Stimulated activated CD4-positive, alpha-beta T cell treated with anti-CD3 and anti-CD28 coated beads, TNF-alpha, amount 100 ng/mL, for 24 hours (primary cell): ENCODE data around the gene PKM.

ENCODE experiments used
- DNase-seq, 3 experiments: peaks; one replicate each; pipeline ENCODE4 v3.0.0-alpha.2; 2020; ENCODE audit warnings: low read depth in 3 of 3

PKM gene

GRCh38 chr15:72235298-72235697, 4.3 kb upstream of the PKM start:
- DNase-seq = no peak

DNA sequence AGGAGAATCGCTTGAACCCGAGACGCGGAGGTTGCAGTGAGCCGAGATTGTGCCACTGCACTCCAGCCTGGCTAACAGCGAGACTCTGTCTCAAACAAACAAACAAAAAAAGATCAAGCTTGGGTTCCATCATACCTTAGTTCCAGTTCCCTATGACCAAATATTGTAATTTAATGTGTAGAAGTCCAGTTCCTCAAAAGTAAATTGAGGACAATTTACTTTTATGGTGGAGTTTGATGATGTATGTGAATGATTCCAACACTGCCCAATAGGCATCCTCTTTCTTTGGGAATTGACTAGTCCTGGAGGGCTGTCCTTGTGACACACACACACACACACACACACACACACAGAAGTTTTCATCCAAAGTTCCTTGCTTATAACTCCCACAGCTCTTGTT, 2.8 kb upstream of the PKM start:
- DNase-seq = no peak

DNA sequence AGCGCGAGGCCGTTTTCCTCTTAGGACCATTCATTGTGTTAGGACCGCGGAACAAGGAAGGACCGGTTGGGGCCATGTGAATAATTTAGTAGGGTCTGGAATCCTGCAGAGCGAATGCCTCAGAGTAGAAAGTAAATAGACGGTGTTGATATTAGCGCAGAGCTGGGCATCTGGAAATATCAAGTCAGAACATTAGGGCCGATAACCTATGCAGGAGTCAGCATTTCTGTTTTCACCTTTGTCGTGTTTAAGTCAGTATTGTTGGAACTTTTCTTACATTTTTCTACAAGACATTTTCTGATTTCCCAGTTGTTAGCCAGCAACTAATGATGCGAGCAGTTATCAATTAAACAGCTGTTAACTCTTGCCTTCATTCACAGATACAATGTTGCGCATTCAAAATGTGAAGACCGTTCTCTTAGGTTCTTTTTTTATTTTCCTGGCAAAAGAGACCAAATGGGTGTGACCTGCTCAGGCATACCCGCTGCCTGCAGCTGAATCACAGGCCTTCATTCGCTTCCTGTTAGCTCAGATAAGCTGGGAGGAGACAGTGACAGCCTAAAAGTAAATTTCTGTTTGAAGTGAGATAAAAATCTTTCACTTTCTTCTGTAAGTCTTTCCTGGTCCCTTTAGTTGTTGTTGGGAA, 966 bp upstream of the PKM start:
- DNase-seq = peak in 1 of 3 experiments; percentile 38

DNA sequence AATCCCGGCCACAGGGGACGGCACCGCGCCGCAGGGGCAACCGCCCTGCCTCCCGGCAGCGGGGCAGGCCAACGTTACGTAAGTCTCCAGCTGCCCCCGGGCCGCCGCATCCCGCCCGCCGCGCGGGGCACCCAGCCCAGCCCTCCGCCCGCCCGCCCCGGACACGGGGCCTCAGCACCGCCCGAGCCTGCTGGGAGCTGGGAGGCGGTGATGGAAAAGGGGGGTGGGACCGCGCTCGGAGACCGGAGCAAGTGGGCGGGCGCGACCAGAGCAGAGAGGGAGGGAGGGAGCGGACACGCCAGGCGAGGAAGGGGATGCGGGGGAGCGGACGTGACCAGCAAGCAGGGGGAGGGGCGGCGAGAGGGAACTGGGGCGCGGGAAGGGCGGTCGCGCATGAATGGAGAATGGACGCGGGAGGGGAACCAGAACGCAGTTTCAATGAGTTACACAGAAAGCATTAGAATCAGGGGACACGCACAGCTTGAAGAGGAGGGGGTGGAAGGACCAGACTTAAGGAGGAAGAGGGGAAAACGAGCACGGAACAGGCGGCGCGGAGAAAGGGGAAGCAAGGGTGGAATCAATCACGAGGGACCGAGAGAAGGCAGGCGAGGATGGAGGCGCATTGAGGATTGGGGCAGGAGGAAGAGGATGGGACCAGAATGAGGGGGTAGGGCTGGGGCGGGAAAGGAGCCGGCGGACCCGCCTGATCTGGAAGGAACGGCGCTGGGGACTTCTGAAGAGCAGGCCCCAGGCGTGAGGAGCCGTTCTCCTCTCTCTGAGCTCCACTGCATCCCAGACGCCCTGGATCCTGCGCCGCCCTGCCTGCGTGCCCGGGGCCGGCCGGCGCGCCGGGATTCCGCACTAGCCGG, 559 bp downstream of the PKM start:
- DNase-seq = peak; percentile 67 to 96 (median 78)

DNA sequence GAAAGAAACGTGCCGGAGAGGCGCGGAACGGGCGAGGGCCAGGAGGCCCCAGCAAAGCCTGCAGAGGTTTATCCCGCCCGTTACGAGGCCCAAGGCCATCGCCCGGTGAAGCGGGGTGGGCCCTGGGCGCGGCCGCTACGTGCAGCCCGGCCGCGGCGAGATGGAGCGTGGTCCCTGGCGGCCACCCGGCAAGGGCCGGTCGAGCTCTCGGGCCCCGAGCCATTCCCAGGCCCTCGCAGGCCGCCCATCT, 1.1 kb downstream of the PKM start:
- no peak for DNase-seq

GRCh38 chr15:72229076-72229946, 1.7 kb downstream of the PKM start:
- peak in 1 of 3 experiments; percentile 32 for DNase-seq

DNA sequence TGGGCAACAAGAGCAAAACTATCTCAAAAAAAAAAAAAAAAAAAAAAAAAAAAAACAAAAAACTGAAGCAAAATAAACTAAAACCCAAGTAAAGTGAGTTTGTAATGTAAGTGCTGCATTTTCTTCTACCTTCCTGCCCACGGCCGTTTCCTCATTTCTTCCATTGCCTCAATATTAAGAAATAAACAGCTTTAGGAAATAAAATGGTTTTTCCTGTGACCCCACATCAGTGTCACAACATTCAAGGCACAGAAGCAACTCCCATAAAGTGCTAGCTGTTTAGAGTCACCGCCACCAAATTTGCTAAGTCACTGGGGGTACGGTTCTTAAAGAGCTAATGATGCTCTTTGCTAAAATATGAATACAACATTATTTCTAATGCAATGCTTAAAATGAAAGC, 3.3 kb downstream of the PKM start:
- no peak for DNase-seq

DNA sequence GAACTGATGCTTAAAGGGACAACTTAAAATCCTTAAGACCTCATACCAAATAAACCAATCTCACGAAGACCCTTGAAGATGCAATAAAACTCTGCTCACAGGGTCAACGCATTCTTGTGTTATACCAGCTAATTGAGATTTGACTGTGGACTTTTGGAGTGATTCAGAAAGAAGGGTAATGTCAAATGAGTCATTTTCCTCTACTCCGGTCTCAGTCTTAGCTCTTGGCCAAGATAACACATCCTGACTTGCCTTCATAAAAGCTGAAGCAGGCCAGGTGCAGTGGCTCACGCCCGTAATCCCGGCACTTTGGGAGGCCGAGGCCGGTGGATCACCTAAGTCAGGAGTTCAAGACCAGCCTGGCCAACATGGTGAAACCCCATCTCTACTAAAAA, 3.8 kb downstream of the PKM start:
- peak in 2 of 3 experiments; percentile 37 to 58 for DNase-seq

GRCh38 chr15:72223278-72223677, 7.7 kb downstream of the PKM start:
- no peak for DNase-seq

DNA sequence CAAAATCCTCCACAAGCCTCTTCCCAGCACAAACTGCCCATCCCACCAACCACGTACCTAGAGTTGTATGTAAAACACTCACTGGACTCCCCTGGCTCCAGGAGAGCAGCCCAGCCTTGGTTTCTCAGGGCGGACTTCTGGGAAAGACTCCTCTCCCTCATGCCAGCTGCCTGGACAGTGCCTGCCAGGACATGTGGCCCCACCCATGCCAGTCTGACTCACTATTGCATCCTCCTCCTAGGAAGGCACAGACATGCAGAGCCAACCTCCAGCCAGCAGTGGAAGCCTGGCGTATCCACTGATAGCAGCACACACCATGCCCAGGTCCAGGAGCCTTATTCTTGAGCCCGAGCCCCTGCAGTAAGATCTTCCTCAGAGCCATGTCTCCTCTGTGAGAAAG, 8.6 kb downstream of the PKM start:
- no peak for DNase-seq

DNA sequence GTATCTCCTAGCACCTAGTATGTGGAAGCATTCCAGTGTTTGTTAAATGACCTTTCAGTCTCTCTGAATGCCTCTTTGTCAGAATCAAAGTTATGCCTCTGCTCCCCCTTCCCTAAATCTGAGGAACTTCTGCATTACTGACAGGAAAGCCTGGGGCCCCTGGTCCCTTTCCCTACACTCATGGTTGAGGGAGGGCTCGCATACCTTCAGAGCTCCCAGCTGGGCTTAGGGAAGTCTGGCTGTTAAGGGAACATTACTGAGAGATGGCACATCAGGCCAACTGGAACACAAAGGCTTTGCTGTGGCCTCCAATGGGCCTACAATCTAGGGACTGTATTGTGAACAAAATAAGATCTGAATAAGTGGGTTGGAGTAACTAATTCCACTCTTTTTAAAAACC, 10.3 kb downstream of the PKM start:
- no peak for DNase-seq

DNA sequence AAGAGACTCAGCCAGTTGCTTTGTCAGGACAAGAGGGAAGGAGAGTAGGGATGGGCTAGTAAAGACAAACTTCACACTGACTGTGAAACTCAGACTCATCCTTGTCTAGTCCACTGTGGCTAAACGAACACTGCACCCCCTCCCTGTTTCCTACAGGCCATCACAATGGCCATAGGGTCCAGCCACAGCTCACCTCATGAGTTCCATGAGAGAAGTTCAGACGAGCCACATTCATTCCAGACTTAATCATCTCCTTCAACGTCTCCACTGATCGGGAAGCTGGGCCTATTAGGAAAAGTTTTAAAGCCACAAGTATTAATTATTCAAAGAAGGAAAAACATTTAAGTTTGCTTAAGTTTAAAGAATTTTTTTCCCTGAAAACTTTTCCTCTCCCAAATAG, 13.8 kb downstream of the PKM start:
- no peak for DNase-seq

GRCh38 chr15:72216079-72216478, 14.9 kb downstream of the PKM start:
- no peak for DNase-seq

DNA sequence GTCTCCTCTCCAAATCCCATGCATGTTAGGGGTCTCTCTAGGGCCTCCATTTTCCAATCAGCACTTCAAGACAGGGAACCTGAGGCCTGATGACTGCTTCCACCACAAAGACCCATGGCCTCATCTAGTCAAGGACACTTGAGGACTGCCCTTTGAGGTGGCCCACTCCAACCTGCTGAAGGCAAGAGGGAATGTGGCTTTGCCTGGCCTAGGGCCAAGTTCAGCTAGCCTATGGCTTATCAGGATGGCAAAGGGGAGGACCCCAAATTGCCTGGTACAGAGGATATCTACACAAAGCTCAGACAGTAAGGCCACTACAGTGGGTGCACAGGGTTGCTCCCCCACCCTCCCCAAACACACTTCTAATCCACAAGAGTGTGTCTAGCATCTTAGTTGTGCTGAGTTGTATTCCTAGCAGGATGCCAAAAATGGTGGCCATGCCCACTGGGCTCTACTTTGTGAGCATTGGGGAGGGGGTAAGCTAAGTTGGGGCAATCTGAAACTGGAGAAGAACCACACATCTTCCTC, 23.4 kb downstream of the PKM start:
- no peak for DNase-seq

DNA sequence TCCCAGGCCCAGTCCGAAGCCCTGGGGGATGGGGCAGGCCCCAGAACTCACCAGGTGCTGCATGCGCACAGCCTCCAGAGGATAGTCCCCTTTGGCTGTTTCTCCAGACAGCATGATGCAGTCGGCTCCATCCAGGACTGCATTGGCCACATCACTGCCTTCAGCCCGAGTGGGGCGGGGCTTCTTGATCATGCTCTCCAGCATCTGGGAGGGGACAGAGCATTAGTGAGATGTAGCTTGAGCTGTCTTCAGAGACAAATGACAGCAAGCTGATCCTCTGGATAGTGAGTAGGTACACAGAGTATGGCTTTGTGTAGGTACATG, 24.4 kb downstream of the PKM start:
- no peak for DNase-seq

GRCh38 chr15:72205896-72206676, 24.9 kb downstream of the PKM start:
- DNase-seq = no peak

DNA sequence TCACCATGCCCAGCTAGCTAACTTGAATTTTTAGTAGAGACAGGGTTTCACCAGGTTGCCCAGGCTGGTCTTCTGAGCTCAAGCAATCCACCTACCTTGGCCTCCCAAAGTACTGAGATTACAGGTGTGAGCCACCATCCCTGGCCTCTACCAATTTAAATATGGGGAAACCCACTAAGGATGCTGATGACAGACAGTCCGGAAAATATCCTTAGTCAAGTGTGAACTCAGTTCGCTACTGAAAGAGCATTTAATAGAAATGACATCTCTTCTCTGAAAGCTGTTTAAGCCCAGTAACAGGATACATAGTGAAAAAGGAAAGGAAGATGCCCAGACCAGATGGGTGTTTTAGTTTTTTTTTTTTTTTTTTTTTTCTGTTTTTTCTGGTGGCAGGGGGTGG, 25.7 kb downstream of the PKM start:
- DNase-seq = no peak

DNA sequence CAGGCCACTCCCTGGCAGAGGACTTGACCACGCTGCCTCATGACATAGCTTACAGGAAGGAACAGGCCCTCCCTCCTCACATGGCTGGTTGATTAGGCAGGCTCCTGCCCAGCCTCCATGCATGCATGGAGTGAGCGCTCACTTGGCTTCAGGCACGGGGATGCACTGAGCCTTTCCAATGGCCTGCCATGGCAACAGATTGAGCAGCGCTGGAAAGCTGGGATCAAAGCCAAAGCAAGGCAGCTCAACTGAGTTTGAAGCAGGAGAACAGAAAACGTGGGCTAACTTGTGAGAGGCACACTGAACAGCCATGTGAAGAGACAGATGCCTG, 27.5 kb downstream of the PKM start:
- DNase-seq = no peak

DNA sequence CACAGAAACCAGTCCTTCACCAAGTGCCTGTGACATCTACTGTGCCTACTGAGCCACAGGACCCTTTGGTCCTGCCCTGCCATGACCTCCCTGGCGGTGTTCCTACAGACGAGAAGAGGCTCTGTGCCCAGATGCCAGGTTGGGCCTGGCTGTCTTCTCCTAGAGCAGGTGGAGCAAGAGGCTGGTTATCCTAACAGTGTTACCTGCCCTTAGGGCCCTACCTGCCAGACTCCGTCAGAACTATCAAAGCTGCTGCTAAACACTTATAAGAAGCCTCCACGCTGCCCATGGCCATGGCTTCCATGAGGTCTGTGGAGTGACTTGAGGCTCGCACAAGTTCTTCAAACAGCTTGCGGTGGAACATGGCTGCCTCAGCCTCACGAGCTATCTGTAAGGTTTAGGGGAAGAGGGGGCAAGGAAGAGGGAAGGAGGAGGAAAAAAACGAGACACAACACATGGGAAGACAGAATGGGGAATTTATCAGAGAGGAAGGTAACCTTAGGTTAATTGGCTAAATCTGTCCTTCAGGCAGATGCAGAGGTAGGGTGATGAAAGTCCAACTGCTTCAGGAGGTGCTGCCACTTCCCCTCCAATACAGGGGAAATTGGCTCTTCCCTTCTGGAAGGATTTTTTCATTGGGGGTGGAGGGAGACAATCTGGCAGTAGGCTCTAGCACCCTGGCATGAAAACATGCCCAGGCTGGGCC, 28.0 kb downstream of the PKM start:
- DNase-seq = no peak

- DNase-seq = no peak
These were observed 28.7 kb downstream of the PKM start for GRCh38 chr15:72202302-72202701.

GRCh38 chr15:72201391-72201921, 29.5 kb downstream of the PKM start:
- DNase-seq = no peak
